Epidermal melanocyte (primary cell): ENCODE results near the gene LRRK1.

ENCODE experiments used
- DNase-seq: peaks from one replicate; pipeline ENCODE4 v3.0.0; 2011; ENCODE audit warnings: low spot score; ENCODE audit not compliant: insufficient read length

The LRRK1 gene

DNA sequence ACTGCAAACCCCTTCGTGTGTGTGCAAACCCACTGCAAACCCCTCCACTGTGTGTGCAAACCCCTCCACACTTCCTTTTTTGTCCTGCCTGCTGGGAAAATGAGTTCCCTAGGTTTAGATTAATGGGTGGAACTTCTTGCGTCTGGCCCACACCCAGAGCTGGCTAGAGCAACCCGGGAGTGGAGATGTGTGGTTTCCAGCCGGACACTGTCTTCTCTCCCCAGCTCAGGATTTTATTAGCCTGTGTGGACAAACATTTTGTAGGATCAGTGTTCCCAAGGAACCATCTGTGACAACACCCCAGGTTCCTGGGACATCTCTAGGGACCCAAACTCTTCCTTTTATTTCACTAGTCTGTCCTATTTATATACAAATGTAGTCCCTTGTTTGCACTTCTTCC lies 9.6 kb upstream of the LRRK1 start:
- no peak for DNase-seq

GRCh38 chr15:100909989-100910955 lies 8.9 kb upstream of the LRRK1 start:
- no peak for DNase-seq

DNA sequence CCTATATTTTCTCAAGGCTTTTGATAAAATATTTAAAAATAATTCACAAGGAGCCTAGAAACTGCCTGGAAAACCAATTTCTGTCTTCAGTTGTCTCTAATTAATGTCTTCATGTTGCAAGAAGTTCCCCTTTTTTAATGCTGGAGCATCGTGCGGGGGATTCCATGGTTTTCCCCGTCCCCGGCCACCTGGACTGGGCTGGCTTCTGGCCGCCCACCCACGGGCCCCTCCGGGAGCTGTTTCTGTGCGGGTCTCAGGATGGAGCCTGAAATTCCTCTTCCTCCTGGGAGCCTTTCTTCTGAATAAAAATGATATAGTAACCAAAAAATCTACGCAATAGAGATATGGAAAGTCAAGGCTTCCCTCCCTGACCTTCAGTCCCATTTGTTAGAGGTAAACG lies 8.1 kb upstream of the LRRK1 start:
- no peak for DNase-seq

- DNase-seq: no peak
These were observed 5.2 kb upstream of the LRRK1 start for GRCh38 chr15:100913961-100914360.

DNA sequence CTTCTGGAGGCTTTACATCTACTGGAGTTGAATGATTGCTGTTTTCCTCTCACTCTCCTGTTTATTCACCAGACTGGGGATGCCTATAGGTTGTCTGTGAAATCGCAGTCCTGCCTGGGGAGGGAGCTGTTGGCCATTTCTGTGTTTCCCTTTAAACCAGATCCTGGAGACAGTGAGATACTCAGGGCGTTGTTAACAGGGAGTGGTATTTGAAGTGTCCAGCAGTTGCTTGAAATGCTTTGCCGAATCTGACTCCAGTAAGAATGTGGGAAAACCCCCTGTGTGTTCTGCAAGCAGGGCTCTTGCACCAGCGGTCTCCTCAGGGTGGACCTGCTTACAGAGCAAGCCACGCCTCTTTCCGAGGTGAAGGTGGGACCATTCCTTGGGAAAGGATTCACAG lies 4.3 kb upstream of the LRRK1 start:
- DNase-seq: no peak

- DNase-seq: peak; percentile 88
These were observed 995 bp upstream of the LRRK1 start for GRCh38 chr15:100918034-100918689.

- no peak for DNase-seq
These were observed 586 bp downstream of the LRRK1 start for GRCh38 chr15:100919481-100920405.

DNA sequence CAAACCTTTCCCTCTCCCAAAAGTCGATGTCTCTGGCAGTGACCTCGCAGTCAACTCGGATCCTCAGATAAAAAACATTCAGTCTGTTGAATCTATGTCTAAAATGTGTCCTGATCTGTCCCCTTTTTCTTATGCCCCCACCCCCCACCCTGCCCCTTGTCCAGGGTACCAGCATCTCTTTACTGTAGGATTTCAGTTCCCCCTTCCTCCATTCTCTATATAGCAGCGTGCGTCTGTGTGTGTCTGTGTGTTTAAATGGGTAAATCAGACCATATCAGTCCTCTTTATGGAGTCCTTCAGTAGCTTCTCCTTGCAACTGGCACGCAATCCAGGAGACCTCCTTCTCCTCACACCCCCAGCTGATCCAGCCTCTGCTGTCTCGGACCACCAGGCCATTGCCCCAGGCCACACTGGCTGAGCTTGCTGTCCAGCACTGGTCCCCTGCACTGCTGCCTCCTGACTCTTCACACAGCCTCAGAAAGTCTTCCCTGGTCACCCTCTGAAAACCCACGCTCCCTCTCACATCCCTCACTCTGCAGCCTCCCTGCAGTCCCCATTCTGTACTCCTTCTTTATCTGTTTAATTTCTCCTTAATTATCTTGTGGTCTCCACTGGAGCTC lies 1.5 kb downstream of the LRRK1 start:
- no peak for DNase-seq

GRCh38 chr15:100922192-100923040 lies 3.3 kb downstream of the LRRK1 start:
- DNase-seq: no peak

- DNase-seq: no peak
These were observed 3.9 kb downstream of the LRRK1 start for GRCh38 chr15:100923076-100923475.

- DNase-seq: no peak
These were observed 4.7 kb downstream of the LRRK1 start for GRCh38 chr15:100923902-100924301.

- no peak for DNase-seq
These were observed 5.3 kb downstream of the LRRK1 start for GRCh38 chr15:100924436-100924835.

GRCh38 chr15:100925480-100925879 lies 6.3 kb downstream of the LRRK1 start:
- no peak for DNase-seq

DNA sequence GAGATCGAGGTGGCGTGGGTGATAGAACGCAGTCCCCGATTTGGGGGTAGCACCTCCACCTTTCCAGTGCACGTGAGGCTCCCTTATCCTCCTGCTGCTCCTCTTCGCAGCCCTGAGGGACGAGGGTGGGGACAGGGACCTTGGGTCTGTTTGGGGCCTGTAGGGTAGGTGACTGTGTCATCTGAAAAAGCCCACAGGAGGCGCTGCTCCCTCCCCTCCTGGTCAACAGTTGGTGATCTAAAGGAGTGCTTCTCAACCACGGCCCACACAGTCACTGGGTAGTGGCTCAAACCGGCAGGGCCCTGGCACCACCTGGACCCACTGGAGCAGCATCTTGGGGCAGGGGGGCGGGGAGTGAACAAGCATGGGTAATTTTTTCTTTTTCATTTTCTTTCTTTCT lies 7.1 kb downstream of the LRRK1 start:
- no peak for DNase-seq

DNA sequence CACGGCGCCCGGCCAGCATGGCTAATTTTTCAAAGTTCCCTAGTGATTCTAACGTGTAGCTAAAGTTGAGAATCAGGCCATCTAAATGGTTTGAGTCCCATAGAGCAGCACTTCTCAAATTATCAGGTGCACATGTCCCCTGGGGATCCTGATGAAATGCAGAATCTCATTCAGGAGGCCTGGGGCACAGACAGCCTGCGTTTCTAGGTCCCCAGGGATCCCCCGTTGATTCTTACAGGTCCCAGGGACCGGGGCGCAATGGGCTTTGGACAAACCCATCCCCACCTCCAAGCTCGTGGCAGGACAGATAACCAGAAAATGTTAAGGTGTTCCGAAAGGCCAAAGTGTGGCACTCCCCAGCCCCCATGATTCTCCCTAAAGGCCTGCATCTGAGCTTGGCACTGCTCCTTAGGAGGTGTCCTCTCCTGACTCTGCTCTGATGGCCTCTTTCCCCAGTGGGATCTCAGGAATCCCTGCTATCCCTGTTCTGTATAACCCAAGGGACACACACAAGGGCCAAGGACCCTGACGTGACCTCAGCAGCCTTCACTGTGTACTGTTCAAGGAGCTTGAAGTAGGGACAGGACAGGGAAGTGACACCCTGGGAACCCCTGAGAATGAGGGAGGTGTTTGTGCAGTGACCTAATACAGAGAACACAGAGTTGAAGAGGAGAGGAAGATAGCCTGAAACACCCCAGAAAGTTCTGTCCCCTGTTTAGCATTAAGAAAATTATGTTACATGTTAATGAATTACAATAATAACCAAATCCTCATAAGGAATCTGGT lies 8.0 kb downstream of the LRRK1 start:
- no peak for DNase-seq

- no peak for DNase-seq
These were observed 9.6 kb downstream of the LRRK1 start for GRCh38 chr15:100928632-100929280.

DNA sequence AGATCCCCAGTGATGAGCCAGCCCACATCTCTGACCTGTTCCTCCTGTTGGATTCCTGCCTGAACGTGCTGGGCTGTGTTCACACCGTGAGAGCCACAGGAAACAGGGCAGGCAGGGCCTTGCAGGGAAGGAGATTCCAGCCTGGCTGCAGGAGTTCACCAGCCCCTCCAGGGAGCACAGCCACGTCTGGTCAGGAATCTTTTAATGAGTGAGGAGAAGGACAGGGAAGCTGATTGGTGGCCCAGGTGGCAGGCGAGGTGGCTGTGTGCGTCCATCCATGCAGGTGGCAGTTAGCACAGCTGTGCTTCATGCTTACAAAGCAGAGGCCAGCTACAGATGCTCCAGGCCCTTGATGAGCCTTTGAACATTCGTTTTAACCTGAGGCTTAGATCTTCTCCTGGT lies 10.5 kb downstream of the LRRK1 start:
- no peak for DNase-seq

DNA sequence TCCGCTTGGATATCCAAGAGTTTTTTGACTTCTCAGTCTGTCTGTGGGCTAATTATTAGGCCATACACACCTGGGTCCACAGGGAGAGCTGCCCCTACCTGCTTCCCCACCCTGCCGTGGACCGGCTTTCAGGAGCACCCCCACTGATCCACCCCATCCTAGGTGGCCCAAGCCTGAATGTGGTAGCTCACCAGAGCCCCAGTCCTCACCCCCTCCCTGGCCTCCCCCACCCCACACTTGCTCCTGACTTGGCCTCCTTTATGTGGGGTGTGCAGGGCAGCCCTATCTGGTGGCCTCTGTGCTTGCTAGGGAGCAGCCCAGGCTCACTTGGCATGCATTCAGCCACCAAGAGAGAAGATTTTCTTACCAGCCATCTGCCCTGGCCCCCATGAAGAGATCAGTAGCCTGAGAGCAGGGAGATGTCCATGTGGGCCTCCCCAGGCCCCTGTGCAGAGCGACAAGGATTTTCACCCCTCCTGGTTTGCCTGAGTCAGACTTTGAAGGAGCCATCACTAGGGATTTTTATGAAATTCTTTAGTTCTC lies 11.2 kb downstream of the LRRK1 start:
- no peak for DNase-seq
